WTC11 (cell line): Measurements from ENCODE around the gene GTF3C1. TPM values are rescaled to one million over a fixed set of nuclear protein-coding genes. Genes with fewer than 3 reads are reported as not detected.

Source experiments
- ATAC-seq: fragments of 200-7000 bp; cut with Tn5 transposase; 2 replicates; pipeline ENCODE4 v1.10.0; 2021; ENCODE audit warnings: mild to moderate bottlenecking, moderate library complexity
- CTCF ChIA-PET: fragments of 300-600 bp; sonication (Branson Sonifier 250); formaldehyde crosslinking; loops from one replicate; lab custom pipeline; 2021; ENCODE audit warnings: antibody characterized with exemption; lab: Charles Lee
- POLR2A ChIA-PET: fragments of 350-600 bp; sonication (Branson Sonifier 250); formaldehyde crosslinking; loops from one replicate; lab custom pipeline; 2021; ENCODE audit warnings: antibody characterized with exemption; lab: Charles Lee
- DNase-seq: peaks from one replicate; pipeline ENCODE4 v3.0.0; 2021; ENCODE audit warnings: low spot score
- H3K27ac Mint-ChIP-seq: 2 replicates; pipeline ENCODE4 v1.8.0; 2021; ENCODE audit warnings: mixed read lengths
- H3K27me3 Mint-ChIP-seq: 2 replicates; pipeline ENCODE4 v1.8.0; 2021; ENCODE audit warnings: low read depth, mild to moderate bottlenecking, moderate library complexity, mixed read lengths
- H3K36me3 Mint-ChIP-seq: 2 replicates; pipeline ENCODE4 v1.8.0; 2021; ENCODE audit warnings: mixed read lengths
- H3K4me1 Mint-ChIP-seq: 2 replicates; pipeline ENCODE4 v1.8.0; 2022; ENCODE audit warnings: mixed read lengths
- H3K4me3 Mint-ChIP-seq: 2 replicates; pipeline ENCODE4 v1.8.0; 2021; ENCODE audit warnings: mild to moderate bottlenecking, moderate library complexity, mixed read lengths
- H3K9me3 Mint-ChIP-seq: 2 replicates; pipeline ENCODE4 v1.8.0; 2021; ENCODE audit warnings: mixed read lengths
- CDX4 ChIP-seq: fragments of 250-450 bp; sonication (Bioruptor Pico); IDR thresholded peaks from 2 replicates; pipeline ENCODE4 v1.9.0; 2021; ENCODE audit warnings: moderate library complexity, mild to moderate bottlenecking, inconsistent platforms, borderline replicate concordance
- CREM ChIP-seq: sonication (generic); formaldehyde crosslinking; IDR thresholded peaks from 2 replicates; pipeline ENCODE4 v1.8.1; 2022; ENCODE audit warnings: mild to moderate bottlenecking, missing genetic modification reagents, moderate library complexity
- EMX1 ChIP-seq: fragments of 250-450 bp; sonication (Bioruptor Pico); IDR thresholded peaks from 2 replicates; pipeline ENCODE4 v1.8.0; 2021; ENCODE audit warnings: mild to moderate bottlenecking
- ESRRA ChIP-seq: sonication (generic); formaldehyde crosslinking; IDR thresholded peaks from 2 replicates; pipeline ENCODE4 v1.8.1; 2022; ENCODE audit warnings: mild to moderate bottlenecking, missing genetic modification reagents, borderline replicate concordance
- ETV6 ChIP-seq: sonication (generic); formaldehyde crosslinking; IDR thresholded peaks from 2 replicates; pipeline ENCODE4 v1.8.1; 2022; ENCODE audit warnings: mild to moderate bottlenecking, missing genetic modification reagents
- GRHL2 ChIP-seq: fragments of 250-450 bp; sonication (Bioruptor Pico); IDR thresholded peaks from 2 replicates; pipeline ENCODE4 v1.8.0; 2022; ENCODE audit warnings: mild to moderate bottlenecking, moderate library complexity; ENCODE audit not compliant: insufficient replicate concordance, severe bottlenecking
- HMGXB4 ChIP-seq: sonication (generic); formaldehyde crosslinking; IDR thresholded peaks from 2 replicates; pipeline ENCODE4 v1.8.1; 2023; ENCODE audit warnings: mild to moderate bottlenecking, moderate library complexity, missing genetic modification reagents
- JAZF1 ChIP-seq: fragments of 250-450 bp; sonication (Bioruptor Pico); IDR thresholded peaks from 2 replicates; pipeline ENCODE4 v1.9.0; 2021; ENCODE audit warnings: moderate library complexity, mild to moderate bottlenecking, inconsistent platforms
- JUN ChIP-seq: sonication (generic); formaldehyde crosslinking; IDR thresholded peaks from 2 replicates; pipeline ENCODE4 v1.8.0; 2023; ENCODE audit warnings: mild to moderate bottlenecking, missing genetic modification reagents
- MXD4 ChIP-seq: fragments of 250-450 bp; sonication (Bioruptor Pico); IDR thresholded peaks from 2 replicates; pipeline ENCODE4 v1.8.0; 2021; ENCODE audit warnings: mild to moderate bottlenecking, moderate library complexity, borderline replicate concordance
- NR2C2 ChIP-seq: sonication (generic); formaldehyde crosslinking; IDR thresholded peaks from 2 replicates; pipeline ENCODE4 v1.8.0; 2022; ENCODE audit warnings: mild to moderate bottlenecking, missing genetic modification reagents
- SMAD3 ChIP-seq: sonication (generic); formaldehyde crosslinking; IDR thresholded peaks from 2 replicates; pipeline ENCODE4 v1.8.0; 2022; ENCODE audit warnings: missing genetic modification reagents, mild to moderate bottlenecking, borderline replicate concordance
- STAT6 ChIP-seq: sonication (generic); formaldehyde crosslinking; conservative IDR thresholded peaks from 2 replicates; pipeline ENCODE4 v1.8.1; 2023; ENCODE audit warnings: mild to moderate bottlenecking, low read depth, missing genetic modification reagents, moderate library complexity
- ZNF263 ChIP-seq: sonication (generic); formaldehyde crosslinking; IDR thresholded peaks from 2 replicates; pipeline ENCODE4 v1.8.1; 2022; ENCODE audit warnings: low read depth, mild to moderate bottlenecking, moderate library complexity, missing genetic modification reagents
- ZNF281 ChIP-seq: sonication (generic); formaldehyde crosslinking; IDR thresholded peaks from 2 replicates; pipeline ENCODE4 v1.8.0; 2023; ENCODE audit warnings: mild to moderate bottlenecking, missing genetic modification reagents
- ZNF317 ChIP-seq: sonication (generic); formaldehyde crosslinking; IDR thresholded peaks from 2 replicates; pipeline ENCODE4 v1.8.1; 2023; ENCODE audit warnings: low read depth, mild to moderate bottlenecking, moderate library complexity, missing genetic modification reagents, borderline replicate concordance
- ZNF512 ChIP-seq: sonication (generic); formaldehyde crosslinking; IDR thresholded peaks from 2 replicates; pipeline ENCODE4 v1.8.1; 2022; ENCODE audit warnings: missing genetic modification reagents, borderline replicate concordance
- ZSCAN18 ChIP-seq: fragments of 250-450 bp; sonication (Bioruptor Pico); IDR thresholded peaks from 2 replicates; pipeline ENCODE4 v2.1.2; 2022; ENCODE audit warnings: mild to moderate bottlenecking, moderate library complexity
- total RNA-seq: library from RNA; stranded (reverse); gene quantifications from 3 replicates; pipeline ENCODE4 v1.2.3, GENCODE V29; 2021

GTF3C1 gene
- total RNA-seq, 1 experiment from 2014 or later = 146 TPM

GRCh38 chr16:27480761-27481160 is 69.0 kb downstream of the GTF3C1 start:
- no peak for DNase-seq
- H3K36me3 Mint-ChIP-seq = peaks cover 75% of the 10 kb centered on the region
- no peak overlapping the region for H3K27ac Mint-ChIP-seq
- H3K9me3 Mint-ChIP-seq = no peaks in the 10 kb centered on the region
- no peak overlapping the region for H3K4me3 Mint-ChIP-seq
- CTCF ChIA-PET = no interaction called here
- H3K27me3 Mint-ChIP-seq = no peaks in the 10 kb centered on the region
- TF ChIP-seq NR2C2 (CRISPR knock-in tag) (no peak), ESRRA (CRISPR knock-in tag) (no peak), HMGXB4 (CRISPR knock-in tag) (no peak), ETV6 (CRISPR knock-in tag) (no peak), JUN (no peak), ZNF317 (CRISPR knock-in tag) (no peak), GRHL2 (CRISPR knock-in tag) (no peak), MXD4 (CRISPR knock-in tag) (no peak), ZNF263 (CRISPR knock-in tag) (no peak), ZNF281 (CRISPR knock-in tag) (no peak), SMAD3 (CRISPR knock-in tag) (no peak), STAT6 (CRISPR knock-in tag) (no peak), ZSCAN18 (CRISPR knock-in tag) (no peak), JAZF1 (CRISPR knock-in tag) (no peak), CDX4 (no peak), ZNF512 (CRISPR knock-in tag) (no peak), CREM (CRISPR knock-in tag) (no peak), EMX1 (no peak)
- TF ChIP-seq, all 79 proteins: peak for 0
- ATAC-seq = no peak
- no peaks in the 10 kb centered on the region for H3K4me1 Mint-ChIP-seq
- POLR2A ChIA-PET = no interaction called here
